ENCODE measurements around the gene SEPTIN8.

The SEPTIN8 gene

DNA sequence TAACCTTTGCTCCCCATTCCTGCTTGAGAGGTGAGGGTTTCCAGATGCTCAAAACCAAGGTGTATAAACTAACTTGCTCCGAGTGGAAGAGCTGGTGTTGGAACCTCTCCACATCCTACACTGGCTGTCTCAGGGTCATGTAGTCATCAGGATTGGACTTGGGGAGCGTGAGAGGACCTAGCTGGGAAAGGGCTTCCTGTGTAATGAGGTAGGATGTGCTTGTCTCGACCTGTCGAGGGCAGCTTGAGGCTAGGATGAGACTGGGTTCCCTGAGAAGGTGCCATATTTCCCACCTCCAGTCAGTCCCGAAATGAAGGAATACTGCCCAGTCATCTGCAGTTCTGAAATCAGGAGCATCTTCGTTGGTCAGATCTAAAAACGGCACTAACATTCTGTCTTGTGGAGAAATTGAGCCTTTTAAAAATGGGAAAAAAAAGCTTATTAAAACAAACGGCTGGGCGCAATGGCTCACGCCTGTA is 28.5 kb downstream of the SEPTIN8 start:
- no peak for DNase-seq (ENCODE audit: low spot score)

DNA sequence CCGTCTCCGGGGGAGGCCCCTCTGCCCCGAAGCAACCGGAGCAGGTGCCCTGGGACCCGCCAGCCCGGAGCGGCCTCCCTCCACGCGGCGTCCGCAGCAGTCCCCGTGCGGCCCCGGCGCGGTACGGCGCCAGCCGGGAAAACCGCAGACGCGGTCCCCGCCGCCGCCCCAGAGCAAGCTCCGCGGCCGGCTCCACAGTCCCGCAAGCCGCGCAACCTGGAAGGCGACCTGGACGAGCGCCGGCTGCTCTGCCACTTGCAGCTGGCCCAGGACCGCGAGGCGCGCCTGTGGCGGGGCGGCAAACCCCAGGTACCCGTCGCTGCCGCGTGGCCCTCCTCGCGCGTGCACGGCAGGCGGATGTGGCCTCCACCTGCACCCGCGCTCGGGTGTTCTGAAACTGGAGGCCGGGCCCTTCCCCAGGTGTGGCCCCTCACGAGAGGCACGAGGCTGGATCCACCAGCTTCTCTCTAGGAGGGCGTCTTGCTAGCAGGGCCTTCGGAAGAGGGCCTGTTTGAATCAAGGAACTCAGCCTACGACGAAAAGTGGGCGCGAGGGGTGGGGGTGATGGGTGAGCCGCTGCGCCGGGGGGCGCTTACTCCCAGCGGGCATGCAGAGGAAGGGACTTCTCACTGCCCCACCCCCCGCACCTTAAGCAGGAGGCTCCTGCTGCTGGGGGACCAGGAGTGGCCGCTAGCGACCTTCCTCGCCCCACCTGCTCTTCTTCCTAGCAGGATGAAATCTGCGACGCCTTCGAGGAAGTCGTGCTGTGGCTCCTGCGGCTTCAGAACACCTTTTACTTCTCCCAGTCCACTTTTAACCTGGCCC is 29.2 kb downstream of the SEPTIN8 start:
- no peak for DNase-seq (ENCODE audit: low spot score)

GRCh38 chr5:132746954-132747615 is 30.0 kb downstream of the SEPTIN8 start, which contains the start of gene CCNI2:
Gene CCNI2, plus strand, starts transcription at chr5:132747426. Its CDS starts 70 bp downstream, at chr5:132747496.
- DNase-seq (ENCODE audit: low spot score), result peak; percentile 67

DNA sequence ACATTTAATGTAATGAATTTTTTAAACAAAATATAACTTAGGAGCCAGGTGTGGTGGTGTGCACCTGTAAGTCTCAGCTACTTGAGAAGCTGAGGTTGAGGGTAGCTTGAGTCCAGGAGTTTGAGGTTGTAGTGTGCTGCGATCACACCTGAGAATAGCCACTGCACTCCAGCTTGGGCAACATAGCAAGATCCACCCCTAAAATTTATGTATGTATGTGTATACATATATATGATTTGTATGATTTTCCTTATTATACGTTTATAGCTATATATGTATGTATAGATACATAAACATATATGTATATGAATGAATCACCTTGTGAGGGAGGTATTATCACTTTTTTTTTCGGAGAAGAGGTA is 30.5 kb downstream of the SEPTIN8 start:
- DNase-seq (ENCODE audit: low spot score), result no peak

DNA sequence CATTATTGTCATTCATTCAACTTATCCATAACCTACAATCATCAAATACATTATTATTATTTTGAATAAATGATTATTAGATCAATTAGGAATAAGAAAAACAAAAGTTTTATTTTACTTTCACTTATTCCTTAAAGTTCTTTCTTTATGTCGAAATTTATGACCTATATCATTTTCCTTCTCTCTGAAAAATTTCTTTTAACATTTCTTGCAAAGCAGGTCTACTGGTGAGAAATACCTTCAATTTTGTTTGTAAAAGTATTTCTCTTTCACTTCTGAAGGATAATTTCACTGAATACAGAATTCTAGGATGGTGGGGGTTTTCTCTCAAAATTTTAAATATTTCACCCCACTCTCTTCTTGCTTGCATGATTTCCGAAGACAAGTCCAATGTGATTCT is 32.4 kb downstream of the SEPTIN8 start:
- DNase-seq (ENCODE audit: low spot score), result no peak

DNA sequence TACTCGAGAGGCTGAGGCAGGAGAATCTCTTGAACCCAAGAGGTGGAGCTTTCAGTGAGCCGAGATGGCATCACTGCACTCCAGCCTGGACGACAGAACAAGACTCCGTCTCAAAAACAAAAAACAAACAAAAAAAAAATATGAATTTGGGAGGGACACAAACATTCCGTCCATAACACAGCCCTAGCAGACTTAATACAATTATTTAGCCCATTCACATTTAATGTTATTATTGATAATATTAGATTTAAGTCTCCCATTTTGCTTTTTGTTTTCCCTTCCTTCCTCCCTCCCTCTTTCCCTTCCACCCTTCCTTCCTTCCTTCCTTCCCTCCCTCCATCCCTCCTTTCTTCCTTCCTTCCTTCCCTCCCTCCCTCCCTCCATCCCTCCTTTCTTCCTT is 34.4 kb downstream of the SEPTIN8 start:
- DNase-seq (ENCODE audit: low spot score), result no peak

DNA sequence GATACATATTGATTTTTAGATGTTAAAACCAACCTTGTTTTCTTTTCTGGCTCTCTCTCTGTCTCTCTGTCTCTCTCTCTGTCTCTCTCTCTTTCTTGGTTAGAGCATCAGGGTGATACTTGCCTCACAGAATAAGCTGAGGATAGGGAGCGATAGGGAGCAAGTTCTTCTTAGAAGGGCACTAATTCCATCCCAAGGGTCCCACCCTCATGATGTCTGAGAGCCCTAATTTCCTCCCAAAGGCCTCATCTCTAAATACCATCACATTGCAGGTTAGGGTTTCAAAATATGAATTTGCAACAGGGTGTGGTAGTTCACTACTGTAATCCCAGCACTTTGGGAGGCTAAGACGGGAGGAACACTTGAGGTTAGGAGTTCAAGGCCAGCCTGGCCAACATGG is 34.9 kb downstream of the SEPTIN8 start:
- no peak for DNase-seq (ENCODE audit: low spot score)

GRCh38 chr5:132739232-132739631 is 37.8 kb downstream of the SEPTIN8 start:
- no peak for DNase-seq (ENCODE audit: low spot score)

DNA sequence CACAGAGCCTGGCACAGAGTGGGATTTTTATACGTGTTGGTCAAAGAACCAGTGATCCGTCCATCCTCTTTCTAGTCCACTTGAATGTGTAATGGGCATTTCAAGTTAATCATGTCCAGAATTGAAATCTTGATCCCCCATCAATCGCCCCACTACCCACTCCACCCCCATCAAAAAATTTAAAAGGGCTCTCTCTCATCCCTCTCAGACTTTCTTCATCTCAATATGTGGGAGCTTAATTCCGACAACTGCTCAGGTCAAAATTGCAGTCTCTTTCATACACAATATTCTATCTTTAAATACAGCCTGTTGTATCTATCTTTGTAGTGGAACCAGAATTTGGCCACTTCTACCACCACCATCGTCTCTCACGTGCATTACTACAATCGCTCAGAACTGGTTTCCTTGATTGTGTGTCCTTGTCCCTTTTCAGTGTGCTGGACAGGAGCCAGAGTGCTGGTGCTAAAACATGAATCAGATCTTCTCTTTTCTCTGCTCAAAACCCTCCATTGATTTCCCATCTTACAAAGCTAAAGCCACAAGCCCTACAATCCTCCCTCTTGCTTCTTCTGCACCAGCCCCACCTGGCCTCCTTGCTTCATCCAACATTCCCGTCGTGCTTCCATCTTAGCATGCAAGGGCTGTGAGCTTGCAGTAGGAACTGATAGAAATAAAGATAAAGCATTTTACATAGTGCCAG is 38.9 kb downstream of the SEPTIN8 start:
- no peak for DNase-seq (ENCODE audit: low spot score)

GRCh38 chr5:132736853-132737833 is 39.9 kb downstream of the SEPTIN8 start, which contains the start of gene KIF3A:
Gene KIF3A, minus strand, starts transcription at chr5:132737546. Its CDS starts 127 bp downstream, at chr5:132737419.
- peak; percentile 99 for DNase-seq (ENCODE audit: low spot score)

GRCh38 chr5:132734687-132735086 is 42.4 kb downstream of the SEPTIN8 start:
- DNase-seq (ENCODE audit: low spot score), result no peak

DNA sequence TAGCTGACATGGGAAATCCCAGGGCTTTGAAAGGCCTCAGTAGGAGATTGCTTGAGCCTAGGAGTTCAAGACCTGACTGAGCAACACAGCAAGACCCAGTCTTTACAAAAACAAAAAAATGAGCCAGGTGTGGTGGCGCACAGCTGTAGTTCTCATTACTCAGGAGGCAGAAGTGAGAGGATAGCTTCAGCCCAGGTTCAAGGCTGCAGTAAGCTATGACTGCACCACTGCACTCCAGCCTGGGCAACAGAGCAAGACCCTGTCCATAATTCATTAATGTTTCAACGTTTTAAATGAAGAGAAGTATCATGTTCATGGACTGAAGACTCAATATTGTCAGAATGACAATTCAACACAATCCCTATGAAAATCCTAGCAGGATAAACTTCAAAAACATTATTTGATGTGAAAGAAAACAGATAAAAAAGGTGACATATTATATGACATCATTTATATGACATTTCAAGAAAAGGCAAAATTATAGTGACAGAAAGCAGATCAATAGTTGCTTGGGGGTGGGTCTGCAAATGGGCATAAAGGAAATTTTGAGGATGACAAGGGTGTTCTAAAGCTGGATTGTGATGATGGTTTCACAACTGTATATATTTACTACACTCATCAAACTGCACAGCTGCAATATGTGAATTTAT is 43.4 kb downstream of the SEPTIN8 start:
- no peak for DNase-seq (ENCODE audit: low spot score)

- no peak for DNase-seq (ENCODE audit: low spot score)
These were observed 47.1 kb downstream of the SEPTIN8 start for GRCh38 chr5:132729896-132730295.

- DNase-seq (ENCODE audit: low spot score), result no peak
These were observed 51.3 kb downstream of the SEPTIN8 start for GRCh38 chr5:132725745-132726144.

- no peak for DNase-seq (ENCODE audit: low spot score)
These were observed 58.3 kb downstream of the SEPTIN8 start for GRCh38 chr5:132718544-132719312.

DNA sequence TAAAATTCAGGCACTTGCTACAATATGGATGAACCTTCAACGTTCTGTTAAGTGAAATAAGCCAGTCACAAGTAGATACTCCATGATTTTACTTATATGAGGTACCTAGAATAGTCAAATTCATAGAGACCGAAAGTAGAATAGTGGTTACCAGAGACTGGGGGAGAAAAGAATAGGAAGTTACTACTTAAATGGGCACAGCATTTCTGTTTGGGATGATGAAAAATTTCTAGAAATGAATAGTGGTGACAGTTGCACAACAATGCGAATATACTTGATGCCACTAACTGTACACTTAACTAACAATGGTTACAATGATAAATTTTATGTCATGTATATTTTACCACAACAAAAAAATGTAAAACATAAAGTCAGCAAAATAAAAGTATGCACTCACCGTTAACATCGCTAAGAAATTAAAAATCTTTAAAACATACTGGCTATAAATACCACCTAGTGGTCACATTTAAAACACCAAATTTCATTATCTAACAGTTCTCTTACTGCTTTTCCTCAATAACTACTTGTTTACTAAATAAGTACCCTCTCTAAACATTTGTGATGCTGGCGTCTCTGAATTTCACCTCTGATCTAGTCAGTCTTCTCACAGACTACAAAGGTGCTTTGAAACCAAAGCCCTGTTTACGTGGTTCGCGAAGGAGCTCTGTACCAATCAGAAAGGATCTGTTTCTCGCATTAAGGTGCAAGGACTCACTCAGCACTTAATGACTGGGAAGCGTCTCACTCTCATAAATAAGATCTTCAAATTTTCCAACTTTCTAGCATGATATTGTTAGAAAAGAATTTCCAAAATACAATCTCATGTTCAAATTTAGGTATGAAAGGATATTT is 62.4 kb downstream of the SEPTIN8 start:
- peak; percentile 2 for DNase-seq (ENCODE audit: low spot score)

- DNase-seq (ENCODE audit: low spot score), result no peak
These were observed 68.4 kb downstream of the SEPTIN8 start for GRCh38 chr5:132708645-132709044.

GRCh38 chr5:132704875-132705274 is 72.2 kb downstream of the SEPTIN8 start:
- peak; percentile 67 for DNase-seq (ENCODE audit: low spot score)
